PC-9 (cell line): ENCODE measurements around the gene TIMMDC1. TPM values are rescaled to one million over a fixed set of nuclear protein-coding genes. Genes with fewer than 3 reads are reported as not detected.

Source experiments
- BruUV-seq: library from RNA; stranded (reverse); fragments of 400-500 nt; replicated peaks from 2 replicates; lab custom pipeline; 2021; lab: Mats Ljungman, UMichigan
- CTCF ChIA-PET: fragments of 300-600 bp; sonication (Branson Sonifier 250); formaldehyde crosslinking; loops from one replicate; lab custom pipeline; 2022; ENCODE audit warnings: antibody characterized with exemption; lab: Charles Lee
- POLR2A ChIA-PET: fragments of 300-600 bp; sonication (Branson Sonifier 250); formaldehyde crosslinking; loops from one replicate; lab custom pipeline; 2022; ENCODE audit warnings: antibody characterized with exemption; ENCODE audit not compliant: unreplicated experiment; lab: Charles Lee
- DNase-seq, 2 experiments: peaks; one replicate each; pipeline versions ENCODE4 v3.0.0 to v3.0.0-alpha.2; 2015 to 2022; ENCODE audit warnings: mixed read lengths in 1 of 2
- H2AFZ ChIP-seq: fragments of 200-600 bp; sonication (generic); 2 replicates; pipeline ENCODE4 v1.8.1; 2017; ENCODE audit warnings: antibody characterized with exemption
- H3F3A ChIP-seq: fragments of 200-600 bp; sonication (generic); 2 replicates; pipeline ENCODE4 v1.8.1; 2017; ENCODE audit warnings: antibody characterized with exemption, mild to moderate bottlenecking, low read depth; ENCODE audit not compliant: insufficient read depth
- H3K27ac ChIP-seq: fragments of 200-600 bp; sonication (generic); 2 replicates; pipeline ENCODE4 v1.6.1; 2016; ENCODE audit warnings: mixed run types
- H3K27me3 ChIP-seq: fragments of 200-600 bp; sonication (generic); 2 replicates; pipeline ENCODE4 v1.6.1; 2016; ENCODE audit warnings: low read depth, mixed run types; ENCODE audit not compliant: insufficient read depth
- H3K36me3 ChIP-seq: fragments of 200-600 bp; sonication (generic); 2 replicates; pipeline ENCODE4 v1.6.1; 2016; ENCODE audit warnings: low read depth, mixed run types
- H3K4me1 ChIP-seq: fragments of 200-600 bp; sonication (generic); replicated peaks from 2 replicates; pipeline ENCODE4 v1.6.1; 2016; ENCODE audit warnings: mixed run types; ENCODE audit not compliant: insufficient read depth
- H3K4me2 ChIP-seq: fragments of 200-600 bp; sonication (generic); 2 replicates; pipeline ENCODE4 v1.6.1; 2017; ENCODE audit warnings: mixed run types
- H3K4me3 ChIP-seq: fragments of 200-600 bp; sonication (generic); 2 replicates; pipeline ENCODE4 v1.6.1; 2016; ENCODE audit warnings: mixed run types
- H3K79me2 ChIP-seq: fragments of 200-600 bp; sonication (generic); 2 replicates; pipeline ENCODE4 v1.6.1; 2017; ENCODE audit warnings: low read depth, mixed run types
- H3K9me2 ChIP-seq: fragments of 200-600 bp; sonication (generic); 2 replicates; pipeline ENCODE4 v1.8.1; 2017; ENCODE audit warnings: mild to moderate bottlenecking; ENCODE audit not compliant: insufficient read depth
- H3K9me3 ChIP-seq: fragments of 200-600 bp; sonication (generic); 2 replicates; pipeline ENCODE4 v1.8.1; 2016; ENCODE audit warnings: low read depth; ENCODE audit not compliant: insufficient read depth
- H4K20me1 ChIP-seq: fragments of 200-600 bp; sonication (generic); 2 replicates; pipeline ENCODE4 v1.8.1; 2017; ENCODE audit not compliant: insufficient read depth
- EZH2 ChIP-seq: fragments of 200-600 bp; sonication (generic); IDR thresholded peaks from 2 replicates; pipeline ENCODE4 v1.8.0; 2017; ENCODE audit warnings: antibody characterized with exemption, low read depth
- intact Hi-C: fragments of 100-400 bp; cut with micrococcal nuclease; formaldehyde crosslinking; loops from one replicate; pipeline ENCODE4 v1.10.0; 2022; ENCODE audit not compliant: unreplicated experiment
- total RNA-seq: library from RNA; stranded (reverse); gene quantifications from 2 replicates; pipeline ENCODE4 v1.2.3, GENCODE V29; 2021
- TF ChIP-seq, protein P1 (sequence below): fragments of 200-600 bp; sonication (generic); conservative IDR thresholded peaks from 2 replicates; pipeline ENCODE4 v1.6.1; 2017; ENCODE audit warnings: mixed run types, antibody characterized with exemption, mild to moderate bottlenecking, moderate library complexity

TIMMDC1 gene
- total RNA-seq, 1 experiment from 2014 or later: 145 TPM

DNA sequence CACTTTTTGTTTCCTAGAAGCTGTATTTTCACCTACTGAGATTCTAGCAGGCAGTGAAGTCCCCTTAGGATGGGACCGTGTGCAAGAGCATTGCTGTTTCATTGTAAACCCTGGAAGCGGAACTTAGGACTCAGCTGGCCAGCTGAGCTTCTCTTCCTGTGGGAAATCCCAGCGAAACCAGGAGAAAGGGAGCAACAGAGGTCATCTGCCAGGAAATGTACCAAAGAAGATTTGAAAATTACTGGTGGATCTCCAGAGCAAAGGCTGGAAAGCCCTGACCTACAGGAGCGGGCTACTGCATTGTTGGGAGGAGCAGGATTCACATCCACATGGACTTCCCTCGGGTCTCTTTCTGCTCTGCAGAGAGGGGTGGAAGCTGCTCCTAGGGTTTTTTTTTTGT, 73.3 kb downstream of the TIMMDC1 start:
- Histone ChIP-seq H2AFZ (no peak overlapping the region), H3K4me3 (no peak overlapping the region), H3F3A (no peaks in the 10 kb centered on the region), H3K4me2 (no peak overlapping the region), H3K79me2 (no peaks in the 10 kb centered on the region), H3K27ac (no peak overlapping the region), H3K9me3 (no peaks in the 10 kb centered on the region), H3K9me2 (no peaks in the 10 kb centered on the region), H3K36me3 (no peaks in the 10 kb centered on the region), H3K27me3 (peaks cover 16% of the 10 kb centered on the region; the same call in 1 of the 2 replicates), H3K4me1 (no peaks in the 10 kb centered on the region), H4K20me1 (no peaks in the 10 kb centered on the region)
- CTCF ChIA-PET: no interaction called here
- POLR2A ChIA-PET: no interaction called here
- DNase-seq: no peak
- TF ChIP-seq, protein P1, sequence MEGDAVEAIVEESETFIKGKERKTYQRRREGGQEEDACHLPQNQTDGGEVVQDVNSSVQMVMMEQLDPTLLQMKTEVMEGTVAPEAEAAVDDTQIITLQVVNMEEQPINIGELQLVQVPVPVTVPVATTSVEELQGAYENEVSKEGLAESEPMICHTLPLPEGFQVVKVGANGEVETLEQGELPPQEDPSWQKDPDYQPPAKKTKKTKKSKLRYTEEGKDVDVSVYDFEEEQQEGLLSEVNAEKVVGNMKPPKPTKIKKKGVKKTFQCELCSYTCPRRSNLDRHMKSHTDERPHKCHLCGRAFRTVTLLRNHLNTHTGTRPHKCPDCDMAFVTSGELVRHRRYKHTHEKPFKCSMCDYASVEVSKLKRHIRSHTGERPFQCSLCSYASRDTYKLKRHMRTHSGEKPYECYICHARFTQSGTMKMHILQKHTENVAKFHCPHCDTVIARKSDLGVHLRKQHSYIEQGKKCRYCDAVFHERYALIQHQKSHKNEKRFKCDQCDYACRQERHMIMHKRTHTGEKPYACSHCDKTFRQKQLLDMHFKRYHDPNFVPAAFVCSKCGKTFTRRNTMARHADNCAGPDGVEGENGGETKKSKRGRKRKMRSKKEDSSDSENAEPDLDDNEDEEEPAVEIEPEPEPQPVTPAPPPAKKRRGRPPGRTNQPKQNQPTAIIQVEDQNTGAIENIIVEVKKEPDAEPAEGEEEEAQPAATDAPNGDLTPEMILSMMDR: no peak
- TF ChIP-seq EZH2: no peak
- no TSS peak for BruUV-seq
- intact Hi-C loops: no loop called here

Other genes starting within 250 kb of the TIMMDC1 start
- 0.48 and 0.58 TPM in 2 replicates for gene ARHGAP31, start 204.2 kb upstream of the TIMMDC1 start, total RNA-seq
- 46.8 and 51.7 TPM in 2 replicates for gene TMEM39A, start 34.9 kb upstream of the TIMMDC1 start, total RNA-seq
- gene POGLUT1, start 29.6 kb upstream of the TIMMDC1 start, total RNA-seq: 8.8 and 11.9 TPM in 2 replicates
- gene CD80, start 61.1 kb downstream of the TIMMDC1 start, total RNA-seq: not detected in 2 replicates
- gene ADPRH, start 80.9 kb downstream of the TIMMDC1 start, total RNA-seq: 1.4 and 1.6 TPM in 2 replicates
- not detected in 2 replicates for gene PLA1A, start 99.3 kb downstream of the TIMMDC1 start, total RNA-seq
- gene POPDC2, start 162.0 kb downstream of the TIMMDC1 start, total RNA-seq: 3.0 and 3.5 TPM in 2 replicates
- gene COX17, start 178.9 kb downstream of the TIMMDC1 start, total RNA-seq: 57.6 and 61.4 TPM in 2 replicates
- 0.48 and 1.2 TPM in 2 replicates for gene CFAP91, start 204.5 kb downstream of the TIMMDC1 start, total RNA-seq